GM18520 (cell line): ENCODE data around the gene PRKN.

ENCODE experiments used
- ATAC-seq: cut with Tn5 transposase; IDR thresholded peaks from one replicate; pipeline ENCODE4 v1.9.1; 2021; ENCODE audit not compliant: unreplicated experiment

The PRKN gene

GRCh38 chr6:162151021-162151665 is 576.4 kb downstream of the PRKN start:
- no peak for ATAC-seq

GRCh38 chr6:162150295-162150694 is 577.3 kb downstream of the PRKN start:
- no peak for ATAC-seq

GRCh38 chr6:162149786-162150185 is 577.8 kb downstream of the PRKN start:
- ATAC-seq = no peak

GRCh38 chr6:162147805-162148204 is 579.8 kb downstream of the PRKN start:
- no peak for ATAC-seq

- no peak for ATAC-seq
Measured at GRCh38 chr6:162147281-162147680, 580.3 kb downstream of the PRKN start.

- ATAC-seq = no peak
Measured at GRCh38 chr6:162140251-162140852, 587.2 kb downstream of the PRKN start.

- ATAC-seq = no peak
Measured at GRCh38 chr6:162125659-162126058, 601.9 kb downstream of the PRKN start.

- ATAC-seq = no peak
Measured at GRCh38 chr6:162124710-162125435, 602.7 kb downstream of the PRKN start.

- ATAC-seq = no peak
Measured at GRCh38 chr6:162123797-162124196, 603.8 kb downstream of the PRKN start.

- ATAC-seq = no peak
Measured at GRCh38 chr6:162119341-162119740, 608.2 kb downstream of the PRKN start.

- ATAC-seq = no peak
Measured at GRCh38 chr6:162118706-162119105, 608.9 kb downstream of the PRKN start.

- no peak for ATAC-seq
Measured at GRCh38 chr6:162116902-162117525, 610.6 kb downstream of the PRKN start.

- no peak for ATAC-seq
Measured at GRCh38 chr6:162109480-162110050, 618.0 kb downstream of the PRKN start.

GRCh38 chr6:162108041-162108440 is 619.5 kb downstream of the PRKN start:
- ATAC-seq = no peak

GRCh38 chr6:162100096-162100495 is 627.5 kb downstream of the PRKN start:
- ATAC-seq = no peak

GRCh38 chr6:162099685-162100084 is 627.9 kb downstream of the PRKN start:
- no peak for ATAC-seq

GRCh38 chr6:162092816-162093502 is 634.6 kb downstream of the PRKN start:
- ATAC-seq = no peak

- no peak for ATAC-seq
Measured at GRCh38 chr6:162090734-162091133, 636.8 kb downstream of the PRKN start.

- ATAC-seq = no peak
Measured at GRCh38 chr6:162088091-162088490, 639.5 kb downstream of the PRKN start.

GRCh38 chr6:162085561-162085960 is 642.0 kb downstream of the PRKN start:
- no peak for ATAC-seq

- ATAC-seq = no peak
Measured at GRCh38 chr6:162082520-162082919, 645.0 kb downstream of the PRKN start.
